H1 (cell line): Measurements from ENCODE around the gene DRAXIN. TPM values are rescaled to one million over a fixed set of nuclear protein-coding genes. Genes with fewer than 3 reads are reported as not detected.
A peak's percentile ranks its signal among the peaks of the same experiment; 100 is the strongest.

Experiments
- CTCF ChIA-PET: fragments of 300-600 bp; sonication (Branson Sonifier 250); formaldehyde crosslinking; loops from one replicate; lab custom pipeline; 2021; ENCODE audit not compliant: partially characterized antibody; lab: Charles Lee
- POLR2A ChIA-PET: fragments of 300-600 bp; sonication (Branson Sonifier 250); formaldehyde crosslinking; loops from one replicate; lab custom pipeline; 2021; ENCODE audit warnings: inconsistent platforms; ENCODE audit not compliant: partially characterized antibody; lab: Charles Lee
- DNase-seq, 2 experiments: peaks; one replicate each; pipeline versions ENCODE4 v3.0.0 to v3.0.0-alpha.2; 2010 to 2022; ENCODE audit warnings: low spot score in 2 of 2, low read depth in 1 of 2, mixed read lengths in 1 of 2
- FAIRE-seq: peaks from 2 replicates; lab custom pipeline; 2011; peaks lifted over from hg19 to GRCh38; lab: Jason Lieb, UNC
- H2AFZ ChIP-seq: 2 replicates; pipeline ENCODE4 v1.8.1; 2012; ENCODE audit warnings: low read length, inconsistent platforms
- H2AK5ac ChIP-seq: 2 replicates; pipeline ENCODE4 v1.6.1; 2013; ENCODE audit warnings: low read depth, low read length
- H2BK120ac ChIP-seq: replicated peaks from 2 replicates; pipeline ENCODE3; 2013; ENCODE audit warnings: low read depth, low read length, inconsistent platforms
- H2BK12ac ChIP-seq: 2 replicates; pipeline ENCODE4 v1.6.1; 2013; ENCODE audit warnings: low read depth, low read length
- H2BK15ac ChIP-seq: 2 replicates; pipeline ENCODE4 v1.6.1; 2013; ENCODE audit warnings: low read length
- H2BK20ac ChIP-seq: 2 replicates; pipeline ENCODE4 v1.6.1; 2013; ENCODE audit warnings: low read length
- H2BK5ac ChIP-seq: 2 replicates; pipeline ENCODE4 v1.6.1; 2013; ENCODE audit warnings: low read depth, low read length
- H3K14ac ChIP-seq: 2 replicates; pipeline ENCODE4 v1.6.1; 2013; ENCODE audit warnings: inconsistent platforms; ENCODE audit not compliant: insufficient read length
- H3K18ac ChIP-seq: 2 replicates; pipeline ENCODE4 v1.6.1; 2013; ENCODE audit warnings: low read length; ENCODE audit errors: extremely low read depth
- H3K23ac ChIP-seq: 2 replicates; pipeline ENCODE4 v1.6.1; 2013; ENCODE audit warnings: inconsistent platforms; ENCODE audit not compliant: insufficient read length
- H3K23me2 ChIP-seq: 2 replicates; pipeline ENCODE4 v1.6.1; 2013; ENCODE audit warnings: low read depth, low read length
- H3K27ac ChIP-seq: 2 replicates; pipeline ENCODE4 v1.6.1; 2011; ENCODE audit warnings: low read depth, low read length, inconsistent platforms
- H3K27me3 ChIP-seq, 4 experiments: replicated peaks in 1 of 4; 1 replicate in 1 of 4; 2 replicates in 3 of 4; pipeline versions ENCODE4 v1.6.1 to v1.8.1; 2011 to 2013; ENCODE audit warnings: low read length in 3 of 4, mild to moderate bottlenecking in 3 of 4, inconsistent platforms in 2 of 4, mixed read lengths in 2 of 4, moderate library complexity in 1 of 4; ENCODE audit not compliant: control insufficient read depth in 3 of 4, insufficient read depth in 3 of 4; ENCODE audit errors: extremely low read depth in 1 of 4
- H3K36me3 ChIP-seq, 4 experiments: 2 replicates each; pipeline versions ENCODE4 v1.6.1 to v1.8.1; 2011 to 2013; ENCODE audit warnings: mild to moderate bottlenecking in 4 of 4, low read length in 3 of 4, moderate library complexity in 2 of 4, control low read depth in 1 of 4, inconsistent platforms in 1 of 4; ENCODE audit not compliant: insufficient read depth in 4 of 4, control insufficient read depth in 2 of 4
- H3K4ac ChIP-seq: replicated peaks from 2 replicates; pipeline ENCODE3; 2013; ENCODE audit warnings: low read length, low read depth, mixed read lengths, inconsistent platforms; ENCODE audit not compliant: insufficient read length
- H3K4me1 ChIP-seq, 4 experiments: replicated peaks in 1 of 4; 1 replicate in 1 of 4; 2 replicates in 3 of 4; pipeline versions ENCODE4 v1.6.1 to v1.8.1; 2011 to 2013; ENCODE audit warnings: low read length in 3 of 4, inconsistent platforms in 2 of 4, mixed read lengths in 1 of 4; ENCODE audit not compliant: insufficient read depth in 4 of 4, control insufficient read depth in 3 of 4
- H3K4me2 ChIP-seq, 2 experiments: 2 replicates each; pipeline versions ENCODE4 v1.6.1 to v1.8.1; 2011 to 2013; ENCODE audit warnings: low read depth in 2 of 2, low read length in 2 of 2, control low read depth in 1 of 2, inconsistent platforms in 1 of 2, mild to moderate bottlenecking in 1 of 2; ENCODE audit not compliant: insufficient read depth in 1 of 2
- H3K4me3 ChIP-seq, 4 experiments: fragments of 200-600, 300-600 bp in 1 of 4; sonication (generic), shearing (Covaris generic), sonication (Bioruptor Twin) in 1 of 4; 2 replicates each; pipeline versions ENCODE4 v1.5.1 to v1.8.1; 2011 to 2016; ENCODE audit warnings: low read length in 4 of 4, low read depth in 3 of 4, control low read depth in 2 of 4, inconsistent platforms in 2 of 4, mild to moderate bottlenecking in 2 of 4, mixed read lengths in 1 of 4, moderate library complexity in 1 of 4; ENCODE audit not compliant: insufficient read depth in 2 of 4; ENCODE audit errors: extremely low read depth in 1 of 4
- H3K56ac ChIP-seq: replicated peaks from 2 replicates; pipeline ENCODE3; 2013; ENCODE audit warnings: low read depth, mild to moderate bottlenecking, mixed read lengths, low read length, inconsistent platforms; ENCODE audit not compliant: insufficient read length
- H3K79me1 ChIP-seq: 2 replicates; pipeline ENCODE4 v1.6.1; 2013; ENCODE audit warnings: low read depth, low read length, control low read depth
- H3K79me2 ChIP-seq, 2 experiments: 2 replicates each; pipeline versions ENCODE4 v1.6.1 to v1.8.1; 2012 to 2013; ENCODE audit warnings: low read length in 2 of 2, mild to moderate bottlenecking in 2 of 2, inconsistent platforms in 1 of 2; ENCODE audit not compliant: insufficient read depth in 2 of 2, control insufficient read depth in 1 of 2
- H3K9ac ChIP-seq, 4 experiments: replicated peaks in 1 of 4; 1 replicate in 1 of 4; 2 replicates in 3 of 4; pipeline versions ENCODE4 v1.6.1 to v1.8.1; 2011 to 2013; ENCODE audit warnings: low read depth in 3 of 4, low read length in 3 of 4, control low read depth in 2 of 4, mild to moderate bottlenecking in 2 of 4, moderate library complexity in 2 of 4, inconsistent platforms in 1 of 4; ENCODE audit errors: extremely low read depth in 1 of 4
- H3K9me3 ChIP-seq, 2 experiments: 2 replicates each; pipeline versions ENCODE4 v1.6.1 to v1.8.1; 2012 to 2013; ENCODE audit warnings: mild to moderate bottlenecking in 2 of 2, moderate library complexity in 2 of 2, control low read depth in 1 of 2, inconsistent platforms in 1 of 2, low read depth in 1 of 2, low read length in 1 of 2, mixed read lengths in 1 of 2; ENCODE audit not compliant: insufficient read depth in 2 of 2
- H4K20me1 ChIP-seq, 2 experiments: replicated peaks in 1 of 2; 2 replicates each; pipeline versions ENCODE3 to v1.8.1; 2011 to 2013; ENCODE audit warnings: inconsistent platforms in 2 of 2, low read length in 2 of 2, mild to moderate bottlenecking in 1 of 2; ENCODE audit not compliant: insufficient read depth in 2 of 2, control insufficient read depth in 1 of 2
- H4K5ac ChIP-seq: 2 replicates; pipeline ENCODE4 v1.6.1; 2013; ENCODE audit warnings: low read length, low read depth, mixed read lengths, inconsistent platforms; ENCODE audit not compliant: insufficient read length
- H4K8ac ChIP-seq: 2 replicates; pipeline ENCODE4 v1.8.0; 2013; ENCODE audit warnings: mild to moderate bottlenecking, moderate library complexity, low read length, inconsistent platforms; ENCODE audit not compliant: insufficient read depth; ENCODE audit errors: extremely low read depth
- H4K91ac ChIP-seq: replicated peaks from 2 replicates; pipeline ENCODE3; 2013; ENCODE audit warnings: low read length, mixed read lengths, inconsistent platforms; ENCODE audit not compliant: insufficient read length
- EP300 ChIP-seq, 2 experiments: IDR thresholded peaks; 1 replicate in 1 of 2; 2 replicates in 1 of 2; pipeline ENCODE4 v1.6.1; 2011 to 2012; ENCODE audit warnings: low read depth in 2 of 2, low read length in 2 of 2, mild to moderate bottlenecking in 2 of 2, borderline replicate concordance in 1 of 2, inconsistent platforms in 1 of 2, moderate library complexity in 1 of 2
- JUN ChIP-seq: IDR thresholded peaks from 2 replicates; pipeline ENCODE4 v1.6.1; 2011; ENCODE audit warnings: low read depth, mild to moderate bottlenecking, improper control_type of control experiment, low read length
- TCF12 ChIP-seq: IDR thresholded peaks from 2 replicates; pipeline ENCODE4 v1.6.1; 2011; ENCODE audit warnings: low read depth, mild to moderate bottlenecking, low read length
- WGBS, 2 experiments: shearing (Covaris generic) in 1 of 2; methylation state at CpG; one replicate each; pipeline versions ENCODE4 v1.1.6 to v1.1.7; 2013 to 2015; ENCODE audit warnings: low lambda C conversion rate in 2 of 2, mixed read lengths in 2 of 2, inconsistent platforms in 1 of 2, low coverage in 1 of 2, missing lambda C conversion rate in 1 of 2; ENCODE audit not compliant: insufficient replicate concordance in 2 of 2, insufficient coverage in 1 of 2, insufficient read length in 1 of 2; ENCODE audit errors: extremely low coverage in 1 of 2, missing lambda C conversion rate in 1 of 2; 5-methylcytosine and 5-hydroxymethylcytosine counted together
- polyA plus RNA-seq, 7 experiments: library from polyadenylated mRNA; depleted of rRNA in 3 of 7; stranded (reverse) in 5 of 7; unstranded in 2 of 7; fragments of >200 nt in 5 of 7; fragments of 200-250 nt in 2 of 7; gene quantifications; 1 replicate in 5 of 7; 2 replicates in 1 of 7; 4 replicates in 1 of 7; pipeline versions ENCODE4 v1.2.1 to v1.2.3, GENCODE V29; 2011 to 2013; ENCODE audit warnings: missing spikeins in 2 of 7, mixed read lengths in 2 of 7
- total RNA-seq: library from RNA; stranded (reverse); fragmentation: NEBNext Ultra II Directional; extraction: Animal tissue kit (Norgen Biotek cat#: 25700); gene quantifications from 2 replicates; pipeline ENCODE4 v1.2.1, GENCODE V29; 2021

The DRAXIN gene
- total and polyA plus RNA-seq, 2 of the 8 experiments (the other 6 are each of a cell fraction or from before 2014, with no cell fraction given), result 4.6 to 17.6 TPM

DNA sequence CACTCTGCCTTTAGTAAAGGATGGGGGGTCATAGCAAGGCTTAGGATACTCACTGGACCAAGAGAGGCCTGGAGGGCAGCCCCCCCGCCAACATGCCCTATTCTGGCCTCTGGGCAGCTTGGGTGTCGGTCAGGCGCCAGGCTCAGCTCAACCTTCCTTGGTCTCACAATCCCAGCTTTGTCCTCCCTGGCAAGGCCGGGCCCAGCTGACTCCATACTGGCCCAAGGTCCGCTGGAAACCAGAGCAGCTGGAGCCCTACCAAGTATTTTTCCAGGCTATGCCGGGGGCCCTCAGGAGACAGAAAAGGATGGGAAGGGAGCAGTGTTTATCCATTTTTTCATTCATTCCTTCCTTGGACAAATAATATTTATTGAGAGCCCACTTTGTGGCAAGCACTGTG, 43.5 kb upstream of the DRAXIN start:
- peaks cover 0 to 4% (median 2%) of the 10 kb centered on the region in 4 experiments; a peak in 2 of 7 replicates for H3K27me3 ChIP-seq
- H3K4me2 ChIP-seq, result peak overlapping the region in 1 of 2 experiments; percentile 46; a peak in 1 of 4 replicates
- ChIA-PET CTCF (interaction anchor here (0.6 to 2.0 kb wide), 7 partner anchors 26 to 170 kb away, joined by 3 to 8 read pairs (median 3); partner anchors contain the start of gene DISP3), POLR2A (interaction anchor here (0.9 to 1.7 kb wide), 4 partner anchors 17 to 596 kb away, joined by 3 to 5 read pairs (median 4); no protein-coding TSS in a partner anchor)
- no peak overlapping the region for H2BK20ac ChIP-seq
- no peak overlapping the region for H3K9ac ChIP-seq
- no peak overlapping the region for H2AK5ac ChIP-seq
- peaks cover 3 to 15% of the 10 kb centered on the region in 2 experiments for H4K20me1 ChIP-seq
- no peak overlapping the region for H3K23ac ChIP-seq
- H3K36me3 ChIP-seq, result no peaks in the 10 kb centered on the region; a peak in 1 of 8 replicates
- TF ChIP-seq TCF12 (no peak), EP300 (IDR thresholded peaks at IDR 0.05; ENCODE audit: borderline replicate concordance in 1 of 2, low read depth in 2 of 2, low read length in 2 of 2) (no peak), JUN (no peak)
- no peak overlapping the region for H3K4ac ChIP-seq
- no peak overlapping the region for H2BK12ac ChIP-seq
- H3K56ac ChIP-seq, result no peak overlapping the region
- no peaks in the 10 kb centered on the region; the same call in 1 of the 2 replicates for H3K23me2 ChIP-seq
- WGBS, 2 experiments, result 86% methylated on average over 6 of the region's 6 CpGs; no CpG with 5 or more reads in 1 of the 2 experiments
- H3K18ac ChIP-seq, result no peak overlapping the region
- FAIRE-seq (no peak), DNase-seq (no peak)
- H3K9me3 ChIP-seq, result no peaks in the 10 kb centered on the region
- no peak overlapping the region for H2BK120ac ChIP-seq
- no peak overlapping the region for H2BK5ac ChIP-seq
- peaks cover 0 to 7% of the 10 kb centered on the region in 2 experiments; a peak in 1 of 4 replicates for H3K79me2 ChIP-seq
- no peak overlapping the region for H4K91ac ChIP-seq
- H3K4me3 ChIP-seq, result no peak overlapping the region
- peaks cover 3% of the 10 kb centered on the region for H3K79me1 ChIP-seq
- H3K4me1 ChIP-seq, result peaks cover 6 to 28% (median 23%) of the 10 kb centered on the region in 4 experiments
- no peak overlapping the region for H3K14ac ChIP-seq
- H2BK15ac ChIP-seq, result no peak overlapping the region
- no peak overlapping the region for H4K8ac ChIP-seq
- no peak overlapping the region for H3K27ac ChIP-seq
- H4K5ac ChIP-seq, result no peak overlapping the region
- H2AFZ ChIP-seq, result no peak overlapping the region
